ENCODE data around the gene WIZ.
"Not testable (repeated sequence)": the region's sequence is repeated elsewhere in the genome, so short reads cannot be mapped to it uniquely, and the experiment has no call there.

Gene WIZ

GRCh38 chr19:15475611-15476010 is 25.9 kb upstream of the WIZ start:
- no peaks in the 10 kb centered on the region for H3K4me1 ChIP-seq (ENCODE audit: insufficient read depth, low read length)
- no peak overlapping the region for H2AFZ ChIP-seq (ENCODE audit: low read depth, low read length)
- H3K9me3 ChIP-seq (ENCODE audit: low read length) = no peaks in the 10 kb centered on the region
- H3K36me3 ChIP-seq (ENCODE audit: insufficient read depth, low read length) = no peaks in the 10 kb centered on the region
- H3K4me3 ChIP-seq (ENCODE audit: low read length) = no peak overlapping the region
- peaks cover 3% of the 10 kb centered on the region for H3K27me3 ChIP-seq (ENCODE audit: insufficient read depth, low read length)

- H2AFZ ChIP-seq (ENCODE audit: low read depth, low read length) = no peak overlapping the region
Observed at GRCh38 chr19:15475169-15475568, 25.4 kb upstream of the WIZ start.

GRCh38 chr19:15473821-15474220 is 24.1 kb upstream of the WIZ start:
- H3K4me1 ChIP-seq (ENCODE audit: insufficient read depth, low read length); H3K4me3 ChIP-seq (ENCODE audit: low read length); H2AFZ ChIP-seq (ENCODE audit: low read depth, low read length); H3K9me3 ChIP-seq (ENCODE audit: low read length); H3K36me3 ChIP-seq (ENCODE audit: insufficient read depth, low read length): not testable (repeated sequence)
- peaks cover 13% of the 10 kb centered on the region for H3K27me3 ChIP-seq (ENCODE audit: insufficient read depth, low read length)

More at GRCh38 chr19:15475169-15475568, 25.4 kb upstream of the WIZ start:
- Histone ChIP-seq H3K4me1 (ENCODE audit: insufficient read depth, low read length) (no peaks in the 10 kb centered on the region), H3K4me3 (ENCODE audit: low read length) (no peak overlapping the region), H3K9me3 (ENCODE audit: low read length) (no peaks in the 10 kb centered on the region), H3K27me3 (ENCODE audit: insufficient read depth, low read length) (peaks cover 3% of the 10 kb centered on the region), H3K36me3 (ENCODE audit: insufficient read depth, low read length) (no peaks in the 10 kb centered on the region)

GRCh38 chr19:15471639-15472101 is 21.9 kb upstream of the WIZ start:
- H3K27me3 ChIP-seq (ENCODE audit: insufficient read depth, low read length) = peaks cover 26% of the 10 kb centered on the region
- no peak overlapping the region for H2AFZ ChIP-seq (ENCODE audit: low read depth, low read length)
- no peak overlapping the region for H3K4me3 ChIP-seq (ENCODE audit: low read length)
- no peaks in the 10 kb centered on the region for H3K36me3 ChIP-seq (ENCODE audit: insufficient read depth, low read length)
- H3K9me3 ChIP-seq (ENCODE audit: low read length) = no peaks in the 10 kb centered on the region
- H3K4me1 ChIP-seq (ENCODE audit: insufficient read depth, low read length) = no peaks in the 10 kb centered on the region

- H3K4me3 ChIP-seq (ENCODE audit: low read length) = no peak overlapping the region
- no peaks in the 10 kb centered on the region for H3K36me3 ChIP-seq (ENCODE audit: insufficient read depth, low read length)
- peaks cover 30% of the 10 kb centered on the region for H3K27me3 ChIP-seq (ENCODE audit: insufficient read depth, low read length)
- H3K9me3 ChIP-seq (ENCODE audit: low read length) = no peaks in the 10 kb centered on the region
- no peak overlapping the region for H2AFZ ChIP-seq (ENCODE audit: low read depth, low read length)
- H3K4me1 ChIP-seq (ENCODE audit: insufficient read depth, low read length) = no peaks in the 10 kb centered on the region
Observed at GRCh38 chr19:15469513-15470297, 19.9 kb upstream of the WIZ start.

GRCh38 chr19:15468675-15469512 is 19.1 kb upstream of the WIZ start:
- H3K4me3 ChIP-seq (ENCODE audit: low read length) = no peak overlapping the region
- no peaks in the 10 kb centered on the region for H3K4me1 ChIP-seq (ENCODE audit: insufficient read depth, low read length)
- H3K27me3 ChIP-seq (ENCODE audit: insufficient read depth, low read length) = peaks cover 36% of the 10 kb centered on the region
- no peak overlapping the region for H2AFZ ChIP-seq (ENCODE audit: low read depth, low read length)
- H3K9me3 ChIP-seq (ENCODE audit: low read length) = no peaks in the 10 kb centered on the region
- no peaks in the 10 kb centered on the region for H3K36me3 ChIP-seq (ENCODE audit: insufficient read depth, low read length)

- H3K36me3 ChIP-seq (ENCODE audit: insufficient read depth, low read length) = no peaks in the 10 kb centered on the region
- H3K27me3 ChIP-seq (ENCODE audit: insufficient read depth, low read length) = peaks cover 39% of the 10 kb centered on the region
- H3K4me3 ChIP-seq (ENCODE audit: low read length) = no peak overlapping the region
- no peaks in the 10 kb centered on the region for H3K4me1 ChIP-seq (ENCODE audit: insufficient read depth, low read length)
- H2AFZ ChIP-seq (ENCODE audit: low read depth, low read length) = no peak overlapping the region
- no peaks in the 10 kb centered on the region for H3K9me3 ChIP-seq (ENCODE audit: low read length)
Observed at GRCh38 chr19:15467734-15468214, 18.0 kb upstream of the WIZ start.

- no peaks in the 10 kb centered on the region for H3K4me1 ChIP-seq (ENCODE audit: insufficient read depth, low read length)
- no peak overlapping the region for H2AFZ ChIP-seq (ENCODE audit: low read depth, low read length)
- no peak overlapping the region for H3K4me3 ChIP-seq (ENCODE audit: low read length)
- no peaks in the 10 kb centered on the region for H3K36me3 ChIP-seq (ENCODE audit: insufficient read depth, low read length)
- H3K9me3 ChIP-seq (ENCODE audit: low read length) = no peaks in the 10 kb centered on the region
- peaks cover 39% of the 10 kb centered on the region for H3K27me3 ChIP-seq (ENCODE audit: insufficient read depth, low read length)
Observed at GRCh38 chr19:15466851-15467733, 17.3 kb upstream of the WIZ start.

GRCh38 chr19:15464394-15465385 is 14.9 kb upstream of the WIZ start, which contains the start of gene RASAL3:
Gene RASAL3 (minus strand): TSS chr19:15464544. CDS start chr19:15464358, 186 bp downstream.
- Histone ChIP-seq H3K4me3 (ENCODE audit: low read length) (no peak within 1 kb of the TSS), H3K27me3 (ENCODE audit: insufficient read depth, low read length) (peaks cover 55% of the 10 kb centered on the region), H2AFZ (ENCODE audit: low read depth, low read length) (no peak within 1 kb of the TSS), H3K36me3 (ENCODE audit: insufficient read depth, low read length) (no peaks in the 10 kb centered on the region), H3K9me3 (ENCODE audit: low read length) (no peaks in the 10 kb centered on the region), H3K4me1 (ENCODE audit: insufficient read depth, low read length) (no peaks in the 10 kb centered on the region)

- Histone ChIP-seq H3K9me3 (ENCODE audit: low read length) (no peaks in the 10 kb centered on the region), H3K36me3 (ENCODE audit: insufficient read depth, low read length) (no peaks in the 10 kb centered on the region), H3K4me1 (ENCODE audit: insufficient read depth, low read length) (no peaks in the 10 kb centered on the region), H3K4me3 (ENCODE audit: low read length) (no peak overlapping the region), H2AFZ (ENCODE audit: low read depth, low read length) (no peak overlapping the region), H3K27me3 (ENCODE audit: insufficient read depth, low read length) (peaks cover 49% of the 10 kb centered on the region)
Observed at GRCh38 chr19:15463861-15464371, 14.2 kb upstream of the WIZ start.

GRCh38 chr19:15461694-15462093 is 11.9 kb upstream of the WIZ start:
- no peaks in the 10 kb centered on the region for H3K36me3 ChIP-seq (ENCODE audit: insufficient read depth, low read length)
- peaks cover 54% of the 10 kb centered on the region for H3K27me3 ChIP-seq (ENCODE audit: insufficient read depth, low read length)

More at GRCh38 chr19:15461694-15462093, 11.9 kb upstream of the WIZ start:
- Histone ChIP-seq H2AFZ (ENCODE audit: low read depth, low read length) (no peak overlapping the region), H3K4me3 (ENCODE audit: low read length) (no peak overlapping the region), H3K9me3 (ENCODE audit: low read length) (no peaks in the 10 kb centered on the region), H3K4me1 (ENCODE audit: insufficient read depth, low read length) (no peaks in the 10 kb centered on the region)
